ENCODE data around the gene EMC9.
"Not testable (repeated sequence)": the region's sequence is repeated elsewhere in the genome, so short reads cannot be mapped to it uniquely, and the experiment has no call there.

GRCh38 chr14:24105609-24106239 lies 35.7 kb downstream of the EMC9 start:
- not testable (repeated sequence) for TF ChIP-seq CTCF (IDR thresholded peaks at IDR 0.05 in 2 of 3, conservative IDR thresholded peaks at IDR 0.05 in 1 of 3; ENCODE audit: borderline replicate concordance in 1 of 3, insufficient read depth in 1 of 3, low read depth in 2 of 3, low read length in 2 of 3); ZNF274 (IDR thresholded peaks at IDR 0.05; ENCODE audit: low read depth, low read length); EZH2 (IDR thresholded peaks at IDR 0.05); POLR2A (IDR thresholded peaks at IDR 0.05; ENCODE audit: borderline replicate concordance, extremely low read depth, insufficient read depth, insufficient read length); POLR2AphosphoS5 (IDR thresholded peaks at IDR 0.05; ENCODE audit: low read depth, low read length)
